ENCODE measurements around the gene FHOD3.

GRCh38 chr18:36640021-36640952, 342.8 kb downstream of the FHOD3 start:
- TF ChIP-seq GATA2 (IDR thresholded peaks at IDR 0.05; ENCODE audit: low read depth, low read length) (no peak), GATA3 (IDR thresholded peaks at IDR 0.05; ENCODE audit: low read depth, low read length) (no peak)

Measured in SH-SY5Y (cell line).